Activated T-helper 17 cell treated with anti-CD3 and anti-CD28 coated beads, Interleukin-2, amount 50 U/mL, for 72 hours (primary cell): ENCODE results near the gene RAB7A. TPM values are rescaled to one million over a fixed set of nuclear protein-coding genes. Genes with fewer than 3 reads are reported as not detected.
A peak's percentile ranks its signal among the peaks of the same experiment; 100 is the strongest.
"Not testable (repeated sequence)": the region's sequence is repeated elsewhere in the genome, so short reads cannot be mapped to it uniquely, and the experiment has no call there.

Experiments used
- ATAC-seq: fragments of 150-1000 bp; cut with Tn5 transposase; replicated peaks from 2 replicates; pipeline ENCODE4 v1.10.0; 2021; ENCODE audit warnings: mild to moderate bottlenecking, moderate library complexity
- H3K27ac Mint-ChIP-seq: one replicate; pipeline ENCODE4 v1.8.0; 2022; ENCODE audit warnings: mixed read lengths
- H3K27me3 Mint-ChIP-seq: one replicate; pipeline ENCODE4 v1.8.0; 2022; ENCODE audit warnings: mixed read lengths
- H3K36me3 Mint-ChIP-seq: one replicate; pipeline ENCODE4 v1.8.0; 2022; ENCODE audit warnings: low read depth, mild to moderate bottlenecking, mixed read lengths
- H3K4me1 Mint-ChIP-seq: one replicate; pipeline ENCODE4 v1.8.0; 2022; ENCODE audit warnings: mixed read lengths
- H3K4me3 Mint-ChIP-seq: one replicate; pipeline ENCODE4 v1.8.0; 2022; ENCODE audit warnings: mild to moderate bottlenecking, mixed read lengths
- H3K9me3 Mint-ChIP-seq: one replicate; pipeline ENCODE4 v1.8.0; 2022; ENCODE audit warnings: mixed read lengths
- total RNA-seq, 2 donors: library from RNA; stranded (reverse); gene quantifications; one replicate each; pipeline ENCODE4 v1.2.3, GENCODE V29; 2022

Gene RAB7A
- total RNA-seq, 2 donors from 2014 or later: 217 to 228 TPM

- Mint-ChIP-seq H3K27me3 (no peaks in the 10 kb centered on the region), H3K36me3 (peaks cover 20% of the 10 kb centered on the region), H3K27ac (no peak overlapping the region), H3K9me3 (peaks cover 3% of the 10 kb centered on the region), H3K4me1 (peaks cover 32% of the 10 kb centered on the region), H3K4me3 (no peak overlapping the region)
- ATAC-seq: no peak
Measured at GRCh38 chr3:128760042-128760441, 34.1 kb downstream of the RAB7A start.

GRCh38 chr3:128760881-128761280 lies 34.9 kb downstream of the RAB7A start:
- H3K4me3 Mint-ChIP-seq: no peak overlapping the region

GRCh38 chr3:128761392-128761791 lies 35.4 kb downstream of the RAB7A start:
- peaks cover 37% of the 10 kb centered on the region for H3K4me1 Mint-ChIP-seq
- H3K27me3 Mint-ChIP-seq: no peaks in the 10 kb centered on the region
- H3K27ac Mint-ChIP-seq: peak overlapping the region; percentile 58
- H3K36me3 Mint-ChIP-seq: peaks cover 26% of the 10 kb centered on the region
- ATAC-seq: no peak
- H3K4me3 Mint-ChIP-seq: no peak overlapping the region
- no peaks in the 10 kb centered on the region for H3K9me3 Mint-ChIP-seq

More at GRCh38 chr3:128760881-128761280, 34.9 kb downstream of the RAB7A start:
- no peaks in the 10 kb centered on the region for H3K9me3 Mint-ChIP-seq
- H3K4me1 Mint-ChIP-seq: peaks cover 32% of the 10 kb centered on the region
- ATAC-seq: no peak
- H3K27ac Mint-ChIP-seq: no peak overlapping the region
- H3K27me3 Mint-ChIP-seq: no peaks in the 10 kb centered on the region
- peaks cover 24% of the 10 kb centered on the region for H3K36me3 Mint-ChIP-seq

- peak; percentile 98 for ATAC-seq
- Mint-ChIP-seq H3K27ac (no peak overlapping the region), H3K4me1 (peaks cover 46% of the 10 kb centered on the region), H3K9me3 (no peaks in the 10 kb centered on the region), H3K27me3 (no peaks in the 10 kb centered on the region), H3K36me3 (peaks cover 31% of the 10 kb centered on the region), H3K4me3 (no peak overlapping the region)
Measured at GRCh38 chr3:128763967-128764366, 38.0 kb downstream of the RAB7A start.

- peaks cover 49% of the 10 kb centered on the region for H3K4me1 Mint-ChIP-seq
- H3K4me3 Mint-ChIP-seq: no peak overlapping the region
- H3K9me3 Mint-ChIP-seq: no peaks in the 10 kb centered on the region
- ATAC-seq: no peak
- H3K27me3 Mint-ChIP-seq: no peaks in the 10 kb centered on the region
- H3K36me3 Mint-ChIP-seq: peaks cover 31% of the 10 kb centered on the region
- no peak overlapping the region for H3K27ac Mint-ChIP-seq
Measured at GRCh38 chr3:128764863-128765262, 38.9 kb downstream of the RAB7A start.

GRCh38 chr3:128767094-128767750 lies 41.2 kb downstream of the RAB7A start:
- ATAC-seq: no peak
- Mint-ChIP-seq H3K27ac (peak overlapping the region; percentile 43), H3K36me3 (peaks cover 47% of the 10 kb centered on the region), H3K4me1 (peaks cover 60% of the 10 kb centered on the region), H3K9me3 (no peaks in the 10 kb centered on the region), H3K27me3 (no peaks in the 10 kb centered on the region), H3K4me3 (peak overlapping the region; percentile 23)

GRCh38 chr3:128768471-128768870 lies 42.5 kb downstream of the RAB7A start:
- peaks cover 64% of the 10 kb centered on the region for H3K4me1 Mint-ChIP-seq
- ATAC-seq: no peak
- peak overlapping the region; percentile 28 for H3K27ac Mint-ChIP-seq
- H3K9me3 Mint-ChIP-seq: no peaks in the 10 kb centered on the region
- peak overlapping the region; percentile 22 for H3K4me3 Mint-ChIP-seq
- no peaks in the 10 kb centered on the region for H3K27me3 Mint-ChIP-seq
- peaks cover 52% of the 10 kb centered on the region for H3K36me3 Mint-ChIP-seq

- Mint-ChIP-seq H3K9me3 (no peaks in the 10 kb centered on the region), H3K27ac (no peak overlapping the region), H3K27me3 (no peaks in the 10 kb centered on the region), H3K4me1 (peaks cover 55% of the 10 kb centered on the region), H3K4me3 (no peak overlapping the region), H3K36me3 (peaks cover 41% of the 10 kb centered on the region)
- ATAC-seq: no peak
Measured at GRCh38 chr3:128770387-128770786, 44.4 kb downstream of the RAB7A start.

- not testable (repeated sequence) for H3K27me3 Mint-ChIP-seq, ATAC-seq, H3K4me3 Mint-ChIP-seq, H3K9me3 Mint-ChIP-seq, H3K27ac Mint-ChIP-seq
- H3K36me3 Mint-ChIP-seq: peaks cover 37% of the 10 kb centered on the region
- peaks cover 55% of the 10 kb centered on the region for H3K4me1 Mint-ChIP-seq
Measured at GRCh38 chr3:128773189-128773588, 47.2 kb downstream of the RAB7A start.

- not testable (repeated sequence) for H3K4me3 Mint-ChIP-seq, H3K9me3 Mint-ChIP-seq, H3K27ac Mint-ChIP-seq, H3K27me3 Mint-ChIP-seq, ATAC-seq
- Mint-ChIP-seq H3K4me1 (peaks cover 56% of the 10 kb centered on the region), H3K36me3 (peaks cover 35% of the 10 kb centered on the region)
Measured at GRCh38 chr3:128773592-128773991, 47.6 kb downstream of the RAB7A start.

- Mint-ChIP-seq H3K36me3 (peaks cover 35% of the 10 kb centered on the region), H3K27me3 (no peaks in the 10 kb centered on the region), H3K4me3 (no peak overlapping the region), H3K9me3 (no peaks in the 10 kb centered on the region), H3K27ac (peak overlapping the region; percentile 52), H3K4me1 (peaks cover 57% of the 10 kb centered on the region)
- ATAC-seq: no peak
Measured at GRCh38 chr3:128775241-128775640, 49.3 kb downstream of the RAB7A start.

GRCh38 chr3:128775906-128776542 lies 50.0 kb downstream of the RAB7A start:
- peaks cover 31% of the 10 kb centered on the region for H3K36me3 Mint-ChIP-seq
- H3K9me3 Mint-ChIP-seq: no peaks in the 10 kb centered on the region
- peak overlapping the region; percentile 13 for H3K27ac Mint-ChIP-seq
- H3K4me3 Mint-ChIP-seq: no peak overlapping the region
- no peaks in the 10 kb centered on the region for H3K27me3 Mint-ChIP-seq
- H3K4me1 Mint-ChIP-seq: peaks cover 62% of the 10 kb centered on the region
- no peak for ATAC-seq

GRCh38 chr3:128780101-128780837 lies 54.3 kb downstream of the RAB7A start:
- Mint-ChIP-seq H3K27me3 (no peaks in the 10 kb centered on the region), H3K4me1 (peaks cover 64% of the 10 kb centered on the region), H3K27ac (peak overlapping the region; percentile 26), H3K9me3 (no peaks in the 10 kb centered on the region), H3K4me3 (no peak overlapping the region), H3K36me3 (peaks cover 10% of the 10 kb centered on the region)
- ATAC-seq: no peak

- no peak for ATAC-seq
- Mint-ChIP-seq H3K36me3 (peaks cover 1% of the 10 kb centered on the region), H3K27ac (peak overlapping the region; percentile 26), H3K27me3 (no peaks in the 10 kb centered on the region), H3K4me3 (no peak overlapping the region), H3K9me3 (no peaks in the 10 kb centered on the region), H3K4me1 (peaks cover 62% of the 10 kb centered on the region)
Measured at GRCh38 chr3:128781164-128781563, 55.2 kb downstream of the RAB7A start.
